Hepatocyte (in vitro differentiated cells): ENCODE data around the gene CASQ1.

ENCODE experiments used
- EZH2 ChIP-seq: fragments of 200-600 bp; sonication (generic); IDR thresholded peaks from 2 replicates; pipeline ENCODE4 v1.6.1; 2016; ENCODE audit warnings: antibody characterized with exemption, mild to moderate bottlenecking, borderline replicate concordance
- EZH2phosphoT487 ChIP-seq: fragments of 200-600 bp; sonication (generic); IDR thresholded peaks from one replicate; pipeline ENCODE4 v1.6.1; 2018; ENCODE audit warnings: antibody characterized with exemption, mild to moderate bottlenecking, low read depth, moderate library complexity; ENCODE audit not compliant: unreplicated experiment, severe bottlenecking
- TF ChIP-seq, protein P1 (sequence below): fragments of 200-600 bp; sonication (generic); IDR thresholded peaks from 2 replicates; pipeline ENCODE4 v1.5.1; 2016; ENCODE audit warnings: antibody characterized with exemption, mild to moderate bottlenecking; ENCODE audit not compliant: poor library complexity

DNA sequence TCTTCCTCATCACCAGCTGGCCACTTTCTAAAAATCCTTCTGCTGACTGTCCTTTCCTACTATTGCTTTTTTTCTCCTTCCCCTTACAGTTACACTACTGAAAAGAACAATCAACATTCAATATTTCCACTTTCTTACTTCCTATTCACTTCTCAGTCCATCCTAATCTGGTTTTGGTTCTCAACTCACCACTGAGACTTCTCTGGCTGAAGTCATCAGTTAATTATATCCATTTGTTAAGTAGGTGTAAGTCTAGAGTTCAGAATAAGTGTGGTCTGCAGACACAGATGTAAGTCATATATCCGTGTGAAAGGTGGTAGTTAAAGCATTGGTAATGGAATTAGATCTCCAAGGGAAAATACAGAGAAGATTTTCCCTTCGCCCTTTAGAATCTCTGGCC, 36.2 kb downstream of the CASQ1 start:
- TF ChIP-seq, protein P1, sequence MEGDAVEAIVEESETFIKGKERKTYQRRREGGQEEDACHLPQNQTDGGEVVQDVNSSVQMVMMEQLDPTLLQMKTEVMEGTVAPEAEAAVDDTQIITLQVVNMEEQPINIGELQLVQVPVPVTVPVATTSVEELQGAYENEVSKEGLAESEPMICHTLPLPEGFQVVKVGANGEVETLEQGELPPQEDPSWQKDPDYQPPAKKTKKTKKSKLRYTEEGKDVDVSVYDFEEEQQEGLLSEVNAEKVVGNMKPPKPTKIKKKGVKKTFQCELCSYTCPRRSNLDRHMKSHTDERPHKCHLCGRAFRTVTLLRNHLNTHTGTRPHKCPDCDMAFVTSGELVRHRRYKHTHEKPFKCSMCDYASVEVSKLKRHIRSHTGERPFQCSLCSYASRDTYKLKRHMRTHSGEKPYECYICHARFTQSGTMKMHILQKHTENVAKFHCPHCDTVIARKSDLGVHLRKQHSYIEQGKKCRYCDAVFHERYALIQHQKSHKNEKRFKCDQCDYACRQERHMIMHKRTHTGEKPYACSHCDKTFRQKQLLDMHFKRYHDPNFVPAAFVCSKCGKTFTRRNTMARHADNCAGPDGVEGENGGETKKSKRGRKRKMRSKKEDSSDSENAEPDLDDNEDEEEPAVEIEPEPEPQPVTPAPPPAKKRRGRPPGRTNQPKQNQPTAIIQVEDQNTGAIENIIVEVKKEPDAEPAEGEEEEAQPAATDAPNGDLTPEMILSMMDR: no peak
- no peak for TF ChIP-seq EZH2
- no peak for TF ChIP-seq EZH2phosphoT487
